SK-N-SH (cell line): ENCODE measurements around the gene COL4A2.

Source experiments
- CHD2 ChIP-seq: fragments of 150-350 bp; IDR thresholded peaks from 2 replicates; pipeline ENCODE4 v1.6.1; 2018; ENCODE audit warnings: low read length; ENCODE audit not compliant: partially characterized antibody
- CTCF ChIP-seq: fragments of 200-600 bp; sonication (generic); IDR thresholded peaks from 2 replicates; pipeline ENCODE4 v1.6.1; 2017; ENCODE audit warnings: antibody characterized with exemption, mild to moderate bottlenecking, moderate library complexity
- ELF1 ChIP-seq: IDR thresholded peaks from 2 replicates; pipeline ENCODE4 v1.4.0; 2012
- GABPA ChIP-seq: IDR thresholded peaks from 2 replicates; pipeline ENCODE4 v1.4.0; 2012; ENCODE audit warnings: low read depth, mild to moderate bottlenecking
- MAX ChIP-seq: IDR thresholded peaks from 2 replicates; pipeline ENCODE4 v1.4.0; 2012; ENCODE audit warnings: low read depth
- NFIC ChIP-seq: IDR thresholded peaks from 2 replicates; pipeline ENCODE4 v1.4.0; 2012; ENCODE audit warnings: borderline replicate concordance
- POLR2AphosphoS5 ChIP-seq: IDR thresholded peaks from 2 replicates; pipeline ENCODE4 v1.6.1; 2012; ENCODE audit warnings: low read depth, low read length
- RFX5 ChIP-seq: IDR thresholded peaks from 2 replicates; pipeline ENCODE4 v1.6.1; 2012; ENCODE audit warnings: mild to moderate bottlenecking, improper control_type of control experiment, low read length
- SMC3 ChIP-seq: IDR thresholded peaks from 2 replicates; pipeline ENCODE4 v1.6.1; 2012; ENCODE audit warnings: low read depth, low read length, improper control_type of control experiment

GRCh38 chr13:110448230-110448629 lies 141.1 kb downstream of the COL4A2 start:
- TF ChIP-seq NFIC (no peak), POLR2AphosphoS5 (no peak), CHD2 (no peak), CTCF (no peak), SMC3 (no peak), RFX5 (no peak), GABPA (no peak), MAX (no peak), ELF1 (no peak)
